Type B pancreatic cell (in vitro differentiated cells): Measurements from ENCODE around the gene PLA2G2A. TPM values are rescaled to one million over a fixed set of nuclear protein-coding genes. Genes with fewer than 3 reads are reported as not detected.
"Not testable (repeated sequence)": the region's sequence is repeated elsewhere in the genome, so short reads cannot be mapped to it uniquely, and the experiment has no call there.

Source experiments
- DNase-seq: peaks from one replicate; pipeline ENCODE4 v3.0.0; 2021; ENCODE audit warnings: mixed read lengths; ENCODE audit not compliant: unreplicated experiment; ENCODE audit errors: extremely low spot score
- H3K27ac Mint-ChIP-seq: 2 replicates; pipeline ENCODE4 v1.8.0; 2021; ENCODE audit warnings: mild to moderate bottlenecking, mixed read lengths
- H3K27me3 Mint-ChIP-seq: 2 replicates; pipeline ENCODE4 v1.8.0; 2021; ENCODE audit warnings: mixed read lengths
- H3K36me3 Mint-ChIP-seq: 2 replicates; pipeline ENCODE4 v1.8.0; 2021; ENCODE audit warnings: mixed read lengths
- H3K4me1 Mint-ChIP-seq: one replicate; pipeline ENCODE4 v1.8.0; 2021; ENCODE audit warnings: mixed read lengths; ENCODE audit not compliant: unreplicated experiment
- H3K4me3 Mint-ChIP-seq: 2 replicates; pipeline ENCODE4 v1.8.0; 2021; ENCODE audit warnings: mild to moderate bottlenecking, mixed read lengths
- H3K9me3 Mint-ChIP-seq: 2 replicates; pipeline ENCODE4 v1.8.0; 2021; ENCODE audit warnings: mixed read lengths
- CTCF ChIP-seq: fragments of 200-600 bp; sonication (generic); conservative IDR thresholded peaks from 2 replicates; pipeline ENCODE4 v1.5.0; 2021; ENCODE audit warnings: antibody characterized with exemption, mild to moderate bottlenecking
- total RNA-seq: library from RNA; stranded (reverse); gene quantifications from 2 replicates; pipeline ENCODE4 v1.2.1, GENCODE V29; 2021; ENCODE audit warnings: low replicate concordance

The PLA2G2A gene
- total RNA-seq, 1 donor from 2014 or later: 53.2 TPM

GRCh38 chr1:20010016-20010415, 30.6 kb upstream of the PLA2G2A start:
- peaks cover 7% of the 10 kb centered on the region for H3K9me3 Mint-ChIP-seq
- DNase-seq: no peak
- no peak for TF ChIP-seq CTCF
- H3K27ac Mint-ChIP-seq: no peak overlapping the region
- no peaks in the 10 kb centered on the region for H3K36me3 Mint-ChIP-seq
- H3K4me3 Mint-ChIP-seq: no peak overlapping the region
- H3K4me1 Mint-ChIP-seq: no peaks in the 10 kb centered on the region
- H3K27me3 Mint-ChIP-seq: peaks cover 35% of the 10 kb centered on the region

DNA sequence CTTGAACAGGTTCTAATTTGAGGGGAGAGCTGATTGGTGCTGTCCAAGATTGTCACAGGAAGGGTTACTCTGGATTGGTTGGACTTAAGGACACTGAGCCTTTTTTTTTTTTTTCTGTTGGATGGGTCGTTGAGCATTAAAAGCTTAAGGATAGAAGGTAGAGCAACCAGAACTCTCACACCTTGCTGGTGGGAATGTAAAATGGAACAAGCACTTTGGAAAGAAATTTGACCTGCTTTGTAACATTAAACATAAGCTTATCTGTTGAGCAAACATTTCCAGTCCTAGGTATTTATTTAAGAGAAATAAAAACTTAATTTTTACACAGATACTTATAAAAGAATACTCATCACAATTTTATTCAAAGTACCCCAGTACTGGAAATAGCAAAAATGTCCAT, 29.8 kb upstream of the PLA2G2A start:
- no peak overlapping the region for H3K4me3 Mint-ChIP-seq
- no peak for DNase-seq
- H3K36me3 Mint-ChIP-seq: no peaks in the 10 kb centered on the region
- H3K27me3 Mint-ChIP-seq: peaks cover 41% of the 10 kb centered on the region
- no peak for TF ChIP-seq CTCF
- H3K27ac Mint-ChIP-seq: no peak overlapping the region
- H3K9me3 Mint-ChIP-seq: peaks cover 5% of the 10 kb centered on the region
- no peaks in the 10 kb centered on the region for H3K4me1 Mint-ChIP-seq

GRCh38 chr1:20008391-20008841, 29.0 kb upstream of the PLA2G2A start:
- H3K4me3 Mint-ChIP-seq: no peak overlapping the region
- DNase-seq: no peak
- no peaks in the 10 kb centered on the region for H3K36me3 Mint-ChIP-seq
- no peaks in the 10 kb centered on the region for H3K4me1 Mint-ChIP-seq
- no peak for TF ChIP-seq CTCF
- H3K27ac Mint-ChIP-seq: no peak overlapping the region
- peaks cover 5% of the 10 kb centered on the region for H3K9me3 Mint-ChIP-seq
- H3K27me3 Mint-ChIP-seq: peaks cover 45% of the 10 kb centered on the region

DNA sequence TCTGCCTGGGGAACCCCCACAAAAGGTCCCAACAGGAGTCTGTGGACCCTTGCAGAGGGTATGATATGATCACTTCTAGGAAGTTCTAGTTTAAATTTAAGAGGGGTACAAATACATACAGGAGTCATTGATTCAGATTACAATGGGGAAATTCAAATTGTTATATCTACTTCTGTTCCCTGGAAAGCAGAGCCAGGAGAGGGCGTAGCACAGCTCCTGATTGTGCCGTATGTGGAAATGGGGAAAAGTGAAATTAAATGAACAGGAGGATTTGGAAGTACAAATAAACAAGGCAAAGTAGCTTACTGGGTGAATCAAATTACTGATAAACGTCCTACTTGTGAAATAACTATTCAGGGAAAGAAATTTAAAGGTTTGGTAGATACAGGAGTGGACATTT, 19.4 kb upstream of the PLA2G2A start:
- not testable (repeated sequence) for DNase-seq, H3K27ac Mint-ChIP-seq, H3K4me3 Mint-ChIP-seq, H3K36me3 Mint-ChIP-seq, H3K4me1 Mint-ChIP-seq, H3K9me3 Mint-ChIP-seq
- H3K27me3 Mint-ChIP-seq: peaks cover 32% of the 10 kb centered on the region

DNA sequence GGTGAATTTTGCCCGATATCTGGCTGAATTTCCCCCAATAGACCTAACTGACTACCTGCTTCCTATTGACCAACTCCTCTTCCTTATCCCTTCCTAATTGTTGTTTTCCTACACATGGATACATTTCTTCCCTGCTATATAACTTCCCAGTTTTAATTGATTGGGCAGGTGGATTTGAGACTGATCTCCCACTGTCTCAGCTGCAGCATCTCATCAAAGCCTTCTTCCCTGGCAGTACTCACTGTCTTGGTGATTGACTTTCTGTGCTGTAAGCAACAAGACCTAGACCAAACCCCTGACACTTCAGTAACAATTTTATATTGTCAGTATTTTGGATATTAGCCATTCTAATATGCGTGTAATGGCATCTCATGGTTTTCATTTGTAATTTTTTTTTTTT, 11.3 kb upstream of the PLA2G2A start:
- no peak for TF ChIP-seq CTCF
- Mint-ChIP-seq H3K9me3 (no peaks in the 10 kb centered on the region), H3K4me1 (no peaks in the 10 kb centered on the region), H3K36me3 (no peaks in the 10 kb centered on the region), H3K4me3 (no peak overlapping the region), H3K27me3 (peaks cover 54% of the 10 kb centered on the region), H3K27ac (no peak overlapping the region)
- no peak for DNase-seq

- H3K27ac Mint-ChIP-seq, H3K36me3 Mint-ChIP-seq, H3K4me1 Mint-ChIP-seq, DNase-seq, H3K9me3 Mint-ChIP-seq, H3K4me3 Mint-ChIP-seq: not testable (repeated sequence)
- peaks cover 54% of the 10 kb centered on the region for H3K27me3 Mint-ChIP-seq
Measured at GRCh38 chr1:19990182-19990582, 10.8 kb upstream of the PLA2G2A start.
